GM21423 (cell line): ENCODE data around the gene AMPD3.
"Not testable (repeated sequence)": the region's sequence is repeated elsewhere in the genome, so short reads cannot be mapped to it uniquely, and the experiment has no call there.

Experiments
- ATAC-seq: cut with Tn5 transposase; IDR thresholded peaks from one replicate; pipeline ENCODE4 v1.9.1; 2021; ENCODE audit warnings: mild to moderate bottlenecking, moderate library complexity; ENCODE audit not compliant: unreplicated experiment

Gene AMPD3

DNA sequence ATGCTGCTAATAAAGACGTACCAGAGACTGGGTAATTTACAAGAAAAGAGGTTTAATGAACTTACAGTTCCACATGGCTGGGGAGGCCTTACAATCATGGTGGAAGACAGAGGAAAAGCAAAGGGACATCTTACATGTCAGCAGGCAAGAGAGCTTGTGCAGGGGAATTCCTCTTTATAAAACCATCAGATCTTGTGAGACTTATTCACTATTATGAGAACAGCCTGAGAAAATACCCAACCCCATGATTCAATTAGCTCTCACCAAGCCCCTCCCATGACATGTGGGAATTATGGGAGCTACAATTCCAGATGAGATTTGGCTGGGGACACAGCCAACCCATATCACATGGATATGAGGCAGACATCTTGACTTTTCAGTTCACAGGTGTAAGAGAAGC lies 18.4 kb upstream of the AMPD3 start:
- ATAC-seq = not testable (repeated sequence)

DNA sequence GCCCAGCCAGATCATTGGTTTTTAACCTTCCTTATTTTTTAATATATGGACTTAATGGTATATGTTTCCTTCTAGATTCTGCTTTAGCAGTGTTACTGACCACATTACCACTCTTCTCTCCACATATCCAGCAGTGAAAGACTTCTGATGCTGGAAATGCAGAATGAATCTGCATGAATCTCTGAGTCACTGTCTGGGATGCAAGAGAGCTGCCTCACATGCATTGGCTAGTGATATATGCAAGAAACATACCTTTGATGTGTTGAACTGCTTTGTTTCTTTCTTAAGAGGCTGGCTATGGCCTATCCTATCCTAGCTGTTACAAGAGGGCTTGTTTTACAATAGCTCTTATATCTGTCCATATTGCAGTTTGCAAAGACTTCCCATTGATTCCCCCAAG lies 16.6 kb upstream of the AMPD3 start:
- no peak for ATAC-seq

DNA sequence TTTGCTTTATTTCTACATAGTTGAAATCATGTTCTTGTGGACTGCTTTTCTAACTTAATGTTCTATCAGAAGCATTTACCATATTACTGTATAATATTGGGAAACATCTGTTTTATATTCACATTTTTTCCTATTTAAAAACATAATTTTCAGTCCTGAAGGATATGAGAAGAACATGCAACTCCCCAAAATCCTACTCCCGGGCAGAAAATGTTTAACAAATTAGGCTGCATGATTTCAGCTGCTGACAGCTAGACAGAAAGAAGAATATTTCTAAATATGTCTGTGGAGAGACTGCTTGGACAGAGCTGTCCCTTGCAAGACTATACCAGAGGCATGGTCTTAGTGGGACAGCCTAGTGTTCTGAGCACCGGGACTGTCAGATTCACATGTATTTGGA lies 15.7 kb upstream of the AMPD3 start:
- no peak for ATAC-seq

DNA sequence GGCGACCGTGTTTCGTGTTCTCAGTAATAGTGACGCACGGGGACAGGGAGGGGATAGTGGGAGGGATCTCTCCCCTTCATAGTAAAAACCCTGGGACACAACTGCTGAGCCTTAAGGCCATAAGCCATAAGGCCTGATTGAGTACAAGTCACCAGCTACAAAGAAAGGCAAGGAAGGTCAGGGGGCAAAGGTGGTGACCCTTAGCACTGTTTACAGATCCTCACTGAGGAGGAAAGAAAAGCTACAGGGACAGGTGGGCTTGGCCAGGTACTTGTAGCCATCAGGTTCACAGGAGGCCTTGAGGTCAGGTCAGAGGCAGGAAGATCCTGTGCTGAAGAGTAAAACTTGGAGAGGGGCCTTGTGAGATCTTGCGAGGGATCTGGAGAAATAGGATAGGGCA lies 15.1 kb upstream of the AMPD3 start:
- no peak for ATAC-seq

DNA sequence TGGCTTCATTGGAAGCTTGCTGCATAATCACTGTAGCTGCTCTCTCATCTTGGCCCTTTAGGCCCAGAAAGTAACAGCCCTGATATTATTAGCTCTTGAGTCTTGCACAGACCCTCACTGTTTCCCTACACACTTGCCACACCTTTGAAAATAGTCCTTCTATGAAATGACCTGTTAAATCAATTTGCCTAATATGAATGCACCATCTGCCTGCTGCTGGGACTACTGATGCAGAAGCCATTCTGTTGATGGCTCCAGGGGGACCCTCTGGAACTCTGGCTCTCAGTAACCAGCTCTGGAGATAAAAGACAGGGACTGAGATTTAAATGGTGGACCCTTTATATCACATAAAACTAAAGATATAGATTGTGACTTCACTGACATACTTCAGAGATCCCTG lies 14.7 kb upstream of the AMPD3 start:
- ATAC-seq = no peak

DNA sequence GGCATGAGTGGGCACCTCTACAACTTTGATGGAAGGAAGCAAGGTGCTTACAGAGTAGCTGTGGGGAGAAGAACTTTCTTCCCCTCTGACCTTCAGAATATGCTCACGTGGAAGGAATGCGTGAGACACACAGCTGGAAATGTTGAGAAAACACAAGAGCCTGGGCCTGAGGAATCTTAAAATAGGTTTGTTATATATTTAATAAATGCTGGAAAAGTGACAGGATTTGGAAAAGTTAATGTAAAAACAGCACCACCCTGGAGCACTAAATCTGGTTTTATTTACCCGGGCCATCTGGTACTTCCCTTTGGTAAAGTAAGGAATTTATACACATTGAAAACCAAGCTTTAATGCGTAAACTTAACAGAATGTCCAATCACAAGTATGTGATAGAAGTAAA lies 14.0 kb upstream of the AMPD3 start:
- ATAC-seq = no peak

DNA sequence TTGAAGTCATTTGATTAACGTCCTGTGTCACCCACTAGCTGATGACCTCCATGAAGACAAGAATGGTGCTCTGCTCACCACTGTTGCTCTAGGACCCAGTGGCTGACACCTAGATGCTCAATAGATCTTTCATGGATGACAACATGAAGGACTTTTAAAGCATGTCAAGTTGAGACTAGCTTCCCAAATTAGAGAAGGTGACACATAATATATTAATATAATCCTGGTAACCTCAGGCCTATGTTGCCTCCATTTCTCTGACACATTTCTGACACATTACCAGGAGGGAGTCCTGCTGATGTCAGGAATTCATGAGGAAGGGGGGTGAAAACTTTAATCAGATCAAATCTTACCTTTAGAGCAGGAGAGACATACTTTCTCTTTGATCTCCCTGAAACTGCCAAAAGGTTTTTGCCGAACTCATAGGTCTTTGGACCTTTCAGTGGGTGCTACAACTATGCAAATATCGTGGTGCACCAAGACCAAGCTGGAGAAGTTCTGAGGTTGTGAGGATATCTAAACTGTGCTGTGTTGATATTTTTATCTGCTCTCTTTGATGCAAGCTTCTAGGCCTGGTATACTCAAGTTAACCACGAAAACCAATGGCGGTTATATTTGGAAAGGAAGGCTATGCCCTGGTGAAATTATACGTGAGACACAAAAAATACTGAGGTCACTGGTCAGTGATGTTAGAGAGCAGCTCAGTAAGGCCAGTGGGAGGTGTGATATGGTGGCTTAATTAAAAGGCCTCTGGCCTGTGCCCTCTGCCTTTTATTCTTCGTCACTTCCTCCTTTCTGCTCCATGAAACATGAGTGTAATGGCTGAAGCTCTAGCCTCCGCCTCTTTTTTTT lies 13.2 kb upstream of the AMPD3 start:
- ATAC-seq = peak; percentile 95

DNA sequence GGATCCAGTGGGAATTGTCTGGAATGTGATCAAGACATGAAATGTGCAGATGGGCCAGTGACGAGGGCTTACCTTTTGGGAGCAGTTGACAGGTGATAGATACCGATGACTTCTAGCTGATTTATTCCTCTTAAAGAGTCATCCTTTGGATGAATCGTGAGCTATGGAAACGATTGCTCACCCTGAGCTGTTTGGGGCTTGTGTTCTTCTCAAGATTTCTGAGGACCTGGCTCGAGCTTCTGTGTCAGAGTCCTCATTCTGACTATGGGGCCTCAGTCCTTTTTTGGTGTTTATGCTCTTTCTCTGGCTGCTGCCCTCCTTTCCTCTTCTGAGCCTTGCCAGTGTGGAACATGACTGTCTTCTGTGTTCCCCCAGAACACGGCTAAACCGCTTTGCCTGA lies 11.9 kb upstream of the AMPD3 start:
- no peak for ATAC-seq

DNA sequence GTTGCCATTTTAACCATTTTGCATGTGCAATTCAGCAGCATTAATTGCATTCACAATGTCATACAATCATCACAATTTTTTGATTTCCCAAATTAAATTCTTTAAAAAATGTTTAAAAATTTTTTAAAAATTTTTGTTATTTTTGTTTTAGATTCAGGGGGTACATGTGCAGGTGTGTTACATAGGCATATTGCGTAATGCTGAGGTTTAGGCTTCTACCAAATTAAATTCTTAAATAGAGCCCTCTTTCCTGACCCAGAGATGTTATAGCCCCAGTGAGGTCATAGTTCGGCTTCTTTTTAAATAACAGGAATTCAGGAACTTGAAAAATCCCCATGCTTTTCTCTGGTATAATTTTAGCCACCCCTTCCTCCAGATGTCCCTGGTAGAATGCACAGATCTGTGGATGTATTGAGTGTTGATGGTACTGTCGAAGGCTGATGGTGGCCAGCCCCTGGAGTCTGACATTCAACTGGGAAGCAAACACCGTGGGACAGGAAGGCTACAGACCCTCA lies 11.3 kb upstream of the AMPD3 start:
- ATAC-seq = no peak

DNA sequence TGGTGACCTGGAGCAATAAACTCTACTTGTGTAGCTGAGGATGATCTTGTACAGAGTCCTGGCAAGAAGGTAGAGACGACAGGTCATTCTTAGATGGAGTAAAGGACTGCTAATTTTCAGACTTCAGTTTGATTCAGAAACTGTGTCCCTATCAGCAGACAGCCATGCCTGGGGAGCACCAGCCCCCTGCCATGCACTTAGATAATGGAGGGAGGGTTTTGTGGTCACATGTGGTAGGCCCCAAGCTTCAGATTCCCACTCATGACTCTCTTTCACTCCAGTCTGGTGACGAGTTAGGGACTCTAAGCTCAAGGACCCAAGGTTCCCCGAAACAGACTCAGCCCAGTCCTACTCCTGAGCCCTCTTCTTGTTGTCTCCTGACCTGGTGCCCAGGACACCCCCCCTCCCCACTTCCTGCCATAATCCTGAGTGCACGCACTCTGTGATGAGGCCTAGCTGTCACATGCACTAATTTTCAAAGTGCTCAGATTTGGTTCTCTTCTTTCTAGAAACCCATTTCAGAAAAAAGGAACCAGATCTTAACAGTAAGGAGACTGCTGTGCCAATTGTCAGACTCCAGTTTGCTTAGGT lies 10.2 kb upstream of the AMPD3 start:
- no peak for ATAC-seq

DNA sequence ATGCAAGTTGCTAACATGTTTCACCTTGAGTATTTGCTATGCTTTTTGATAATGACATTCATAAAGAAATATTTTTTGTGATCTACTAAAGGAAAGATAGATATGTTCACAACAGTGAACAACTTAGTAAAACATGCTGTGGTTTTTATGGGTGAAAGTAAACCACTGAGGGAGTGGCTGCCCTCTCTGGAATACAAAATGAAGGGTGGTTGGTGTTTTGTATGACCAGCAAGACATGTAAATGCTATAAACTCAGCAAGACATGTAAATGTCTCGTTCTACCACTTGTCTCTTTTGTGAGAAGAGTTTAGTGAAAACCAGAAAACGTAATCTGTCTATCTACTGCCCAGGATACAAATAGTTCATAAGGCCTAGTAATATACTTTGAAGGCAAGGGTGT lies 7.6 kb upstream of the AMPD3 start:
- ATAC-seq = no peak

DNA sequence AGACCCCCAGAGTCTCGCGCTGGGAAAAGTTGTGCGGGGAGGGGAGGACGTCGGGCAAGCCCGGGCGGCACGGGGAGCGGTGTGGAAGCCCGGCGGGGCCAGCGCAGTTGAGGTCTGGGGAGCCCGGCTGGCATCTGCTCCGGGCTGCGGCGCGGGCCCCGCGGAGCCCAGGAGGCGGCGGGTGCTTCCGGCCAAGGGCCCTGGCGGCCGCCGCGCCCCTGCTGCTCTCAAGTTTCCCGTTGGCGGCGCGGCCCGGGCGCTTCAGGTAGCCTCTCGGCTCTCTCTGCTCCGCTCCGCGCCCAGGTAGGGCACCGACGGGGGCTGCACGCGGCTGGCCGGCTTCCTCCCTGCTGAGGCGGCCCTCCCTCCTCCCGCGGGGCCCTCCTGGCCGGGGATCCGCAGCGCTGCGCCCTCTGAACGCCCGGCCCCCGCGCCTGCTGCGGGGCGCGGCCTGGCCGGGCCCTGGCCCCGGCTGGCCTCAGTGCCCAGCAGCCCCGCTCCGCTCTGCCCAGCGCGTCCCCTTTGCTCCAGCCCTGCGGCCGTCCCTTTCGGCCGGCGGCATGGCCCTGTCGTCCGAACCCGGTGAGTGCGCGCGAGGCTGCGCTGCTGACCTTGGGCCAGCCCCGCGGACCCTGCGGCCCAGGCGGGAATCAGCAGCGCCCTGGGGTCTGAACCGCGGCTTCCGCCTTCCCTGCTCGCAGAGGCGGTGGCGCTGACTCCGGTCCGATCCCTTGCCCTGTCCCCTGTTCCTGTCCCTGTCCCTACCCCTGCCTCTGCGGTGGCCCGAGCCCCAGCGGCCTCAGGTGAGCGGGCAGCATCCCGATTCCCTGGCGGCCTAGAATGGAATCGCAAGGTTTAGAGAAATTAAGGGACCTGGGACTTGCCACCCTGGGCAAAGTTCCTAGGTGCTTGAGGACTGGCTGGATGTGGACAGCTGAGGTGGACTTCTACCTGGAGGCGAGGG lies 4.3 kb upstream of the AMPD3 start:
- no peak for ATAC-seq

DNA sequence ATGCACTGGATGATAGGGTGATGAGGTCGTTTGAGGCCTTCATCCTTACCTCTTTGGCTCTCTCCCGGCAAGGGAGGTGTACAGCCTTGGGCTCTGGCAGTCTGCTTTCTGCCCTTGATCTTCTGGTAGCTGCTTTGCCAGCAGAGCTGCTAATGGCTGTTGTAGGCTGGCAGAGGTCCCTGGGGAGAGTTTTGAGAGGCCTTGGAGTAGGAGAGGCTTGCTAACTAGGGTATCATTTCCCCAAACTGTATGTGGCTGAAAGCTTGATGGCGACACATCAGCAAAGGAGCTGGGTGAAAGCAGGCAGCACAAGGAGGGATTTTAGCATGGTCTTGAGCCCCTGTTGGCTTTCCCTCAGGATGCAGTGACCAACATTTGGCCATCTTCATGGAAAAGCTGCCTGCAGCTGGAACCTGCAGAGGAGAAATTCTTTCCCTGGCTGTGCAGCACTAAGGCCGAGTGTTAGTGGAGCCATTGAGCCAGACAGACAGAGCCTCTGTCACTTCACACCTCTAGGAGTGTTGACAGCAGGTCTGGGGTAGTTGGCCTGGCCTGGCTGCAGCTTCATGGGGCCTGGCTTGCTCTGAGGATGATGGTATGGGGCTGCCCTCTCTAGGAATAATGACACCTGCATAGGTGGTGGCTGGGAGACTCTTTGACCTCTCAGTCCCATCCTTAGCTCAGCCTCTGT lies 3.5 kb upstream of the AMPD3 start:
- ATAC-seq = no peak

DNA sequence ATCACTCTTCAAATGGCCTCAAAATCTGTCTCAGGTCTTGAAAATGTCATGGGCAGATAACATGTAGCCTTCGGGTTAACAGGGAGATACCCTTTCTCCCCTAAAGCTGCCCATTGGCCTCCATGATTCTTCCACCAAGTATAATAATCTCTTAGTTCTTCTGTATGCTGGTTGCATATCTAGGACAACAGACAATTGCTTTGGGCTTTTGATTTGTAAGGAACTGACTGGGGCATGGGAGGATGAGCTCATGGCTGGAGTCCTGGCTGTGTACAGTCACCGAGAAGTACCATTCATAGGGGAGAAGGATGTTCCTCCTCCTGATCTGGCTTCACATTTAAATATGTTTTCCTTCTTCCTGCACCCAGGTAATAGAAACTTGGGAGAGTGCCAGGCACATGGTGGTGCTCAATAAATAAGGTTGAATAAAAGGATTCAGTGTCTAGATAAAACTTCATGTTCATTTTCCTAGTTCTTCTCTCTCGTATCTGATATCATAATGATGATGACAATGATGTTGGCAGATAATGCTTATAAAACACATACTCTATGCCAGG lies 2.8 kb upstream of the AMPD3 start:
- no peak for ATAC-seq

DNA sequence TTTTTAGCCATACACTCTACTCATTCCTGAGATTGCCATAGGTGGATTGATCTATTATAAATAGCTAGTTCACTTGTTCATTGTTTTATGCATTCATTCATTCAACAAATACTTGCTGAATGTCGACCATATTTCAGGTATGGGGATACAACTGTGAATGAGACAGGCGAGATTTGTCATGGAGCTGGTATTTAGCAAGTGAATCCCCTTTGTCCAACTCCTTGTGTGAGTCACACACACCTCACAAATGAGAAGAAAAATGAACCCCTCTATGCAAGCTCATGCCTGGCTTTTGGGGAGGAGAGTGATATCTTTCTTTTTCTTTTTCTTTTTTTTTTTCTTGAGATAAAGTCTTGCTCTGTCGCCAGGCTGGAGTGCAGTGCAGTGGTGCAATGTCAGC lies 1.8 kb upstream of the AMPD3 start:
- ATAC-seq = no peak

DNA sequence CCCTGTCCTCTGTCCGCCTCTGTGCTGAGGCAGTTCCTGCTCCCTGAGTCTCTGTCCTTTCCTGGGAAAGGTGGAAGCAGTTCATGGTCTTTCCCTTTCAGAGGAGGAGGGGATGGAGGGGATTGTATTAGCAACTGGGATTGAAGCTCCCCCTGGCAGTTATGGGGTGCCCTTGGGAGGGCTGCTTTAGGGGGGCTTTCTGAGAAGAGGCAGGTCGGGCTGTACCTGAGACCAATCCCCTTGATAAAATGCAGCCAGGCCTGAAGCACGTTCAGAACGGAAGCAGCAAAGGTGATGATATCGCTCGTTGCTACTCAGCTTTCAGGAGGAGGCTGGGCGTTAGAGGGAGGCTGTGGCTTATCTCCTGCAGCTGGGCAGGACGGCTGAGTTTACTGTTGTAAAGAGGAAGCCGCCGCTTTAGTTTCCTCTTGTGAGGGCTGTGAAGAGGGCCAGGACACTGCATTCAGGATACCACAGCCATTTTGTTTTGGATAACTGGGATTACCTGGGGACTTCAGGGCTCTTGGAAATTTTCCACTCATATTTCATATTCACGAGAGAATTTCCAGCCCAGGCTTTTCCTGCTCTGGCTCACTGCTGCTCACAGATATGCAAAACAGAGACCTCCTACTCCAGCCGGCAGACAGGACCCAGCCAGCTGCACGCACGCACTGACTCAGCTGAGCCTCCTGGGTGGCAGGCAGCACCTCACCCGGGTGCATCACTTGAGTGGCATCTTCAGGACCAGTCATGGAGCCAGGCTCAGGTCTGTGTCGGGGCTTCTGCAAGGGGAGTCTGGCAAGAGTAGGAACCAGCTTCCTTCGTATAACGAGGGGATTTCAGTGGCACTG lies 798 bp downstream of the AMPD3 start:
- peak; percentile 47 for ATAC-seq

DNA sequence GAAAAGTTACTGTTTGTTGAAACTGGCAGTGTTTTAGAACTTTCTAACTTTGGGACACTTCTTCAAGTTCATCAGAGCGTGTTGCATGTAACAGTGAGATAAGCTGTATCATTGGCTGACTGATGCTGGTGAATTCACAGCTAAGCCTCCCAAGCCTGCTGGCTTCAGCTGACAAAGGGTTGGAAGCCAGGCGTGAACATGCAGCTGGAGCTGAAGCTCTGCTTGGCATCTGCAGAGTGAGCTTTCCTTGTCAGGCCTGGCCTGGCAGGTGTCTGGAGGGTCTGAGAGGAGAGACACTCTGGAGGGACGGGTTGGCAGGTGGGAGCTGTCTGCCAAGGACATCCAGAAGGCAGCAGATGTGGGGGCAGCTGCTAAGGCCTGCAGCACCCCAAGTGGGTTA lies 1.5 kb downstream of the AMPD3 start:
- ATAC-seq = no peak

DNA sequence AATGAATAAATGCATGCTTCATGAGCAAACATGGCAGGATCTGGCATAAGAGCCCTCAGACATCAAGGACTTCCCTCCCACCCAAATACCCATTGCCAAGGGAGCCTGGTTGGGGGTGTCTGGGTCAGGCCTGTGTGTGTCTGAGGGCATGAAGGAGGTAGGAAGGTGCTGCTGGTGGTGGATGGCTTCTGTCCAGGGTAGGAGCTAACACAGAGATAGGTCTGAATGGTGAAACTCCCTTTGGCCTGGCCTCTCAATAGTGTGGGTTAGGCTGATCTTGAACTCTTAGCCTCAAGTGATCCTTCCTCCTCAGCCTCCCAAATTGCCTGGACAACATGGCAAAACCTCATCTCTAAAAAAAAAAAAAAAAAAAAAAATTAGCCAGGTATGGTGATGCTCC lies 2.8 kb downstream of the AMPD3 start:
- no peak for ATAC-seq
